Measurements from ENCODE around the gene TNFRSF12A.
A peak's percentile ranks its signal among the peaks of the same experiment; 100 is the strongest.

Gene TNFRSF12A

DNA sequence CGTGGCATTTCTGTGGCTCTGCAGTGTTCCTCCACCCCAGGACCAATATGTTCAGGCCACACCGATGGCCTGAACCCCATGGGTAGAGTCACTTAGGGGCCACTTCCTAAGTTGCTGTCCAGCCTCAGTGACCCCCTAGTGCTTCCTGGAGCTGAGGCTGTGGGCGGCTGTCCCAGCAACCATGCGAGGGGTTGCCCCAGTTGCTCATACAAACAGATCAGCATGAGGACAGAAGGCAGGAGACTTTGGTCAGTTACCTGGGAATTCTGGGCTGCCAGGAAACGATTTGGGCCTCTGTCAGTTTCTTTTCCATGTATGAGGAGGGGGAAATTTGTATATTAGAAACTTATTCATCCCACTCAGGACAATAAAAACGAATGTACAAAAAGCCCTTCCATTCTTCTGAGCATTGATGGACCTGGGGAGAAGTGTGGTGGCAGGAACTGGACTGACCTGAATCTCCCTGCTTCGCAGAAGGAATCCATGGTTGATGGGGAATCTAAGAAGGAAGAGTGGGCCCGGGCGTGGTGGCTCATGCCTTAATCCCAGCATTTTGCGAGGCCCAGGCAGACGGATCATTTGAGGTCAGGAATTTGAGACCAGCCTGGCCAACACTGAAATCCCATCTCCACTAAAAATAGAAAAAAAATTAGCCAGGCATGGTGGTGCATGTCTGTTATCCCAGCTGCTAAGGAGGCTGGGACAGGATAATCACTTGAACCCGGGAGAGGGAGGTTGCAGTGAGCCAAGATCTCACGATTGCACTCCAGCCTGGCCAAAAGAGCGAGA is 40.4 kb downstream of the TNFRSF12A start:
- DNase-seq (ENCODE audit: low read depth), result no peak
- H3K4me3 ChIP-seq (ENCODE audit: low read length), result no peak overlapping the region
- TF ChIP-seq, protein P1, sequence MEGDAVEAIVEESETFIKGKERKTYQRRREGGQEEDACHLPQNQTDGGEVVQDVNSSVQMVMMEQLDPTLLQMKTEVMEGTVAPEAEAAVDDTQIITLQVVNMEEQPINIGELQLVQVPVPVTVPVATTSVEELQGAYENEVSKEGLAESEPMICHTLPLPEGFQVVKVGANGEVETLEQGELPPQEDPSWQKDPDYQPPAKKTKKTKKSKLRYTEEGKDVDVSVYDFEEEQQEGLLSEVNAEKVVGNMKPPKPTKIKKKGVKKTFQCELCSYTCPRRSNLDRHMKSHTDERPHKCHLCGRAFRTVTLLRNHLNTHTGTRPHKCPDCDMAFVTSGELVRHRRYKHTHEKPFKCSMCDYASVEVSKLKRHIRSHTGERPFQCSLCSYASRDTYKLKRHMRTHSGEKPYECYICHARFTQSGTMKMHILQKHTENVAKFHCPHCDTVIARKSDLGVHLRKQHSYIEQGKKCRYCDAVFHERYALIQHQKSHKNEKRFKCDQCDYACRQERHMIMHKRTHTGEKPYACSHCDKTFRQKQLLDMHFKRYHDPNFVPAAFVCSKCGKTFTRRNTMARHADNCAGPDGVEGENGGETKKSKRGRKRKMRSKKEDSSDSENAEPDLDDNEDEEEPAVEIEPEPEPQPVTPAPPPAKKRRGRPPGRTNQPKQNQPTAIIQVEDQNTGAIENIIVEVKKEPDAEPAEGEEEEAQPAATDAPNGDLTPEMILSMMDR (IDR thresholded peaks at IDR 0.05; ENCODE audit: insufficient read depth, low read depth, low read length, missing control alignments), result no peak

DNA sequence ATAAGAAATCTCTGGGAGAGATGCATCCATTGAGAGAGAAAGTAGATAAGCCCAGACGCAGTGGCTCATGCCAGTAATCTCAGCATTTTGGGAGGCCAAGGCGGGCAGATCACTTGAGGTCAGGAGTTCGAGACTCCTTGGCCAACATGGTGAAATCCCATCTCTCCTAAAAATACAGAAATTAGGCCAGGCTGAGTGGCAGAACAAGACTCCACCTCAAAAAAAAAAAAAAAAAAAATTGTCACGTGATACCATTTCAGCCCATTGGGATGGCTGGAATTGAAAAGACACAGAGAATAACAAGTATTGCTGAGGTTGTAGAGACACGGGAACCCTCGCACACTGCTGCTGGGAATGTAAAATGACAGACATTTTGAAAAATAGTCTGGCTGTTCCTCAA is 42.4 kb downstream of the TNFRSF12A start:
- DNase-seq (ENCODE audit: low read depth), result no peak
- TF ChIP-seq, protein P1 (IDR thresholded peaks at IDR 0.05; ENCODE audit: insufficient read depth, low read depth, low read length, missing control alignments), result no peak
- no peak overlapping the region for H3K4me3 ChIP-seq (ENCODE audit: low read length)

DNA sequence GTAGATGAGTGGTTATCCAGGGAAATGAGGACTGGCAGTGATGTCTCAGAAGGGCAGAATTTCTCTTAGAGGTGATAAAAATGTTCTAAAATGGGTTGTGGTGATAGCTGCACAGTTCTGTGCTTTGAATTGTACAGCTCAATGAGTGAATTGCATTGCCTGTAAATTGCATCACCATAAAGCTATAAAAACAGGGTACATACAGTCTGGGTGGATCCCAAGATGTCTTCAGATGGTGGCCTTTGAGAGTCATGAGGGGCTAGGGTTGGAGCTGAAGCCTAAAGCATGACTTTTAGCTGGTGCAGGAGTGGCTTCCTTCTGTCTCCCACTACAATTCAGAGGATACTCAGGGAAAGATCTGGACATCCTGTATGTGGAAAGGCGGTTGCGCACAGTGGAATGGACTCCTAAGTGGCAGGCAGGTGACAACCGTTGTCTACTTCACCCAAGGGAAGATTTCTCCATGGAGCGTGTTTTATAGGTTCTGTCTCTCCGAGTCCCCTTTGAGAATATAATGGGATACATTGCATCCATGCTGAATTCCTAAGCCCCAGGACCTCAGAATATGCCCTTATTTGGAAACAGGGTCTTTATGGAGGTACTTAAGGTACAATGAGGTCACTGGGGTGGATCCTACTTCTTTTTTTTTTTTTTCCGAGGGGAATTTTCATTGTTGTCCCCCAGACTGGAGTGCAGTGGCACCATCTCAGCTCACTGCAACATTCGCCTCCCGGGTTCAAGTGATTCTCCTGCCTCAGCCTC is 43.6 kb downstream of the TNFRSF12A start:
- no peak overlapping the region for H3K4me3 ChIP-seq (ENCODE audit: low read length)
- TF ChIP-seq, protein P1 (IDR thresholded peaks at IDR 0.05; ENCODE audit: insufficient read depth, low read depth, low read length, missing control alignments), result no peak
- DNase-seq (ENCODE audit: low read depth), result no peak

DNA sequence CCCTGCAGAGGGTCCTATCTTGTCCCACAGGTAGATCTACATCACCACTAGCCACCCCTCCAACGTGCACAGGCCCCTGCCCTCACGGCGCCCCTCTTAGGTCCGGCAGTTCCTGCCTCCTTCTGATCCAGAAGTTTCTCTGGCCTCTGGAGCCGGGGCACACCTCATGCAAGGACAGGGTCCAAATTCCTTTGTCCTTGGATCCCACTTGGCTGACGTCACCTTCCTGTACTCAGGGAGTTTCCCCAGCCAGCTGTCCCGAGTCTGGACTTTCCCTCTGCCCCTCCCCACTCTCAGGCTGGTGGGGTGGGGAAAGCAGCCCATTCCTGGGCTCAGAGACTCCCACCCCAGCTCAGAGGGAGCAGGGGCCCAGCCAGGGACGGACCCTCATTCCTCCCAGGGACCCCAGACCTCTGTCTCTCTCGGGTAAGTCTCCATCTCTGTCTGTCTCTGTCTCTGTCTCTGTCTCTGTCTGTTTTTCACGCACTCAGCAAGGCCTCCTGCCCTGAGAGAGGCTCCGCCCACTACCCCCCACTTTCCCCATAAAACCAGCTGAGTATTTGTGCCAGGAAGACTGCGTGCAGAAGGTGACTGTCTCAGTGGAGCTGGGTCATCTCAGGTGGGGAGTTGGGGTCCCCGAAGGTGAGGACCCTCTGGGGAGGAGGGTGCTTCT is 45.0 kb downstream of the TNFRSF12A start, which contains the start of gene IL32:
Gene IL32 (plus strand): TSS at position 572 of the 673 bp plus-strand sequence. CDS start 172 bp downstream, outside the sequence.
- DNase-seq (ENCODE audit: low read depth), result peak; percentile 78
- TF ChIP-seq, protein P1 (IDR thresholded peaks at IDR 0.05; ENCODE audit: insufficient read depth, low read depth, low read length, missing control alignments), result no peak
- H3K4me3 ChIP-seq (ENCODE audit: low read length), result no peak within 1 kb of the TSS

DNA sequence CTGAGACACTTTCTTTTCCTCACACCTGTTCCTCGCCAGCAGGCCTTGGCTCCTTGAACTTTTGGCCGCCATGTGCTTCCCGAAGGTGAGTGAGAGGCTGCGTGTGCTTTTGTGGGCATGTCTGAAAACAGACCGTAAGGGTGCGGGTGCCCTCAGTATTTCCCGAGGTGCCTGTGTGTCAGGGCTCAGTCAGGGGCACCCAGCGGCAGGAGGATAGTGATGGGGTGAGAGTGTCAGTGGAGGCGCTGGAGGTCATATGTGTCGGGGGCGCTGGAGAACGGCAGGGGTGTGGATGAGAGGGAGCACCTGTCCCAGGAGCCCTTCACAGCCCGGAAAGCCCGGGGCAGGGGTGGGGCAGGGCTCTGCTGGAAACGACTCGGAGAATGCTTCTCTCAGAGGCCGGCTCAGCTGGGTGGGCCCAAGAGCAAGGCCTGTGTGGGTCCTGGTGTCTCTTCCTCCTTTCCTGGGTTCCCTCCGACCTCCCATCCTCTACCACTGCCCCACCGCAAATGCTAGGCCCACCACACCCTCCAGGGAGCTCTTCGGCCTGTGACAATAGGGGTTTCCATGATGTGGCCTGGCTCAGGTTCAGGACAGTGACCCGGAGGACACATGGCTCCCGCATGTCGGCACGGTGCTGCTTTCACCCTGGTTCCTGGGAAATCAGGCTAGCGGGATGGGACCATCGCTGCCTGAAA is 45.7 kb downstream of the TNFRSF12A start:
- TF ChIP-seq, protein P1 (IDR thresholded peaks at IDR 0.05; ENCODE audit: insufficient read depth, low read depth, low read length, missing control alignments), result no peak
- DNase-seq (ENCODE audit: low read depth), result no peak
- no peak overlapping the region for H3K4me3 ChIP-seq (ENCODE audit: low read length)

DNA sequence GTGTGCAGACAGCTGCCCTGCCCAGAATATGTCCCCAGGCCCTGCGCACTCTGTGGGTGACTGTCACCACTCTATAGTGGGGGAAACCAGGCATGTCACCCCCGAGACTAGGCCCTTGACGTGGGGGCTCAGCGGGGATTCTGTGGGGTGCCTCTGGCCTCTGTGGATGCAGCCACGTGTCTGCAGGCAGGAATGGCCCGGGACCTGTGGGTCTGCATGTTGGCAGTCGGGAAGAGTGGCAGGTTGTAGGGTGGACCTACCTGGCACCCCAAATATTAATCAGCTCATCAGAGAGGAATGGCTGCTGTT is 46.2 kb downstream of the TNFRSF12A start:
- no peak for DNase-seq (ENCODE audit: low read depth)
- TF ChIP-seq, protein P1 (IDR thresholded peaks at IDR 0.05; ENCODE audit: insufficient read depth, low read depth, low read length, missing control alignments), result no peak
- no peak overlapping the region for H3K4me3 ChIP-seq (ENCODE audit: low read length)

Measured in epithelial cell of esophagus (primary cell).